Smooth muscle cell (in vitro differentiated cells): ENCODE measurements around the gene TRIM3. TPM values are rescaled to one million over a fixed set of nuclear protein-coding genes. Genes with fewer than 3 reads are reported as not detected.
A peak's percentile ranks its signal among the peaks of the same experiment; 100 is the strongest.

ENCODE experiments used
- DNase-seq: peaks from one replicate; lab custom pipeline; 2025; ENCODE audit not compliant: unreplicated experiment; lab: John Stamatoyannopoulos, UW
- H2AFZ ChIP-seq: fragments of 200-600 bp; sonication (generic); 2 replicates; pipeline ENCODE4 v1.6.0; 2016; ENCODE audit warnings: antibody characterized with exemption, low read depth, mild to moderate bottlenecking
- H3F3A ChIP-seq: fragments of 200-600 bp; sonication (generic); 2 replicates; pipeline ENCODE4 v1.6.0; 2017; ENCODE audit warnings: antibody characterized with exemption, low read depth
- H3K27ac ChIP-seq: fragments of 200-600 bp; sonication (generic); 2 replicates; pipeline ENCODE4 v1.5.1; 2016; ENCODE audit warnings: low read depth, mild to moderate bottlenecking
- H3K27me3 ChIP-seq: fragments of 200-600 bp; sonication (generic); 2 replicates; pipeline ENCODE4 v1.6.1; 2016; ENCODE audit warnings: low read depth, mild to moderate bottlenecking
- H3K36me3 ChIP-seq: fragments of 200-600 bp; sonication (generic); 2 replicates; pipeline ENCODE4 v1.5.1; 2016; ENCODE audit warnings: low read depth
- H3K4me1 ChIP-seq: fragments of 200-600 bp; sonication (generic); 2 replicates; pipeline ENCODE4 v1.5.1; 2016; ENCODE audit warnings: low read depth
- H3K4me2 ChIP-seq: fragments of 200-600 bp; sonication (generic); 2 replicates; pipeline ENCODE4 v1.6.0; 2016; ENCODE audit warnings: mild to moderate bottlenecking
- H3K4me3 ChIP-seq: fragments of 200-600 bp; sonication (generic); 2 replicates; pipeline ENCODE4 v1.5.1; 2016; ENCODE audit warnings: mild to moderate bottlenecking
- H3K79me2 ChIP-seq: fragments of 200-600 bp; sonication (generic); 2 replicates; pipeline ENCODE4 v1.6.0; 2016; ENCODE audit warnings: low read depth, mild to moderate bottlenecking
- H3K9ac ChIP-seq: fragments of 200-600 bp; sonication (generic); 2 replicates; pipeline ENCODE4 v1.6.0; 2016; ENCODE audit warnings: low read depth
- H3K9me3 ChIP-seq: fragments of 200-600 bp; sonication (generic); replicated peaks from 2 replicates; pipeline ENCODE4 v1.5.1; 2016; ENCODE audit warnings: low read depth
- H4K20me1 ChIP-seq: fragments of 200-600 bp; sonication (generic); 2 replicates; pipeline ENCODE4 v1.6.0; 2016; ENCODE audit warnings: low read depth
- CTCF ChIP-seq: fragments of 200-600 bp; sonication (generic); IDR thresholded peaks from 2 replicates; pipeline ENCODE4 v1.5.1; 2017; ENCODE audit warnings: borderline replicate concordance, mild to moderate bottlenecking, antibody characterized with exemption; ENCODE audit not compliant: insufficient read depth, poor library complexity, severe bottlenecking
- WGBS: methylation state at CpG from one replicate; pipeline ENCODE4 v1.1.7; 2016; ENCODE audit warnings: low lambda C conversion rate; 5-methylcytosine and 5-hydroxymethylcytosine counted together
- polyA plus RNA-seq: library from polyadenylated mRNA; unstranded; fragments of >200 nt; fragmentation: Nextera tagmentation; extraction: Ambion mirVana; gene quantifications from 2 replicates; pipeline ENCODE4 v1.2.1, GENCODE V29; 2016
- total RNA-seq: library from RNA; depleted of rRNA; stranded (reverse); fragments of >200 nt; gene quantifications from 2 replicates; pipeline ENCODE4 v1.2.3, GENCODE V29; 2014

TRIM3 gene
- total and polyA plus RNA-seq, 2 experiments from 2014 or later: 14.0 to 25.5 TPM

DNA sequence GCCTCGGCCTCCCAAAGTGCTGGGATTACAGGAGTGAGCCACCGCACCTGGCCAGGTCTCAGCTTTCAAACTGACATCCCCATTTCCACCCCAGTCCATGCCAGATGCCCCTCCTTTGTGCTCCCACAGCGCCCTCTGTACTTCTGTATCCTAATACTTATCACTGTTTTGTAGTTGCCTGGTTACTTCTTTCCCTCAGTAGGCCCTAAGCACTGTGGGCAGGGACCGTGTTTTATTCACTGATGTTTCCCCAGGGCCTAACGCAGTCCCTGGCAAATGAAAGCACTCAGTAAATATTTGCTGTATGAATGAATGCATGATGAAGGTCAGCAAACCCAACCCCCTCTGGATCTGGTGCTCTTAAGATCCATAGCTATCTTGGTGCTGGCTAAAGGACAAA, 2.2 kb upstream of the TRIM3 start:
- H3K9ac ChIP-seq: no peak overlapping the region
- DNase-seq: no peak
- no peak overlapping the region for H3K4me2 ChIP-seq
- peaks cover 29% of the 10 kb centered on the region for H3F3A ChIP-seq
- 87% methylated on average over 5 of the region's 5 CpGs for WGBS
- TF ChIP-seq CTCF: no peak
- H3K4me3 ChIP-seq: no peak overlapping the region
- peaks cover 40% of the 10 kb centered on the region for H3K79me2 ChIP-seq
- H3K27me3 ChIP-seq: no peaks in the 10 kb centered on the region
- no peaks in the 10 kb centered on the region for H3K9me3 ChIP-seq
- H2AFZ ChIP-seq: no peak overlapping the region
- no peaks in the 10 kb centered on the region for H3K36me3 ChIP-seq
- H3K27ac ChIP-seq: peak overlapping the region; percentile 95
- no peaks in the 10 kb centered on the region for H4K20me1 ChIP-seq
- H3K4me1 ChIP-seq: peaks cover 20% of the 10 kb centered on the region

- Histone ChIP-seq H3K4me1 (peaks cover 14% of the 10 kb centered on the region), H3K27me3 (no peaks in the 10 kb centered on the region), H3F3A (peaks cover 28% of the 10 kb centered on the region), H3K27ac (peak overlapping the region; percentile 95), H4K20me1 (no peaks in the 10 kb centered on the region), H3K79me2 (peaks cover 33% of the 10 kb centered on the region), H3K9ac (peak overlapping the region; percentile 80), H2AFZ (no peak overlapping the region), H3K4me2 (peak overlapping the region; percentile 94), H3K36me3 (no peaks in the 10 kb centered on the region), H3K4me3 (peak overlapping the region; percentile 94), H3K9me3 (no peaks in the 10 kb centered on the region)
- no peak for DNase-seq
- 78% methylated on average over 3 of the region's 3 CpGs for WGBS
- no peak for TF ChIP-seq CTCF
These were observed 1.2 kb upstream of the TRIM3 start for GRCh38 chr11:6474806-6475500.

DNA sequence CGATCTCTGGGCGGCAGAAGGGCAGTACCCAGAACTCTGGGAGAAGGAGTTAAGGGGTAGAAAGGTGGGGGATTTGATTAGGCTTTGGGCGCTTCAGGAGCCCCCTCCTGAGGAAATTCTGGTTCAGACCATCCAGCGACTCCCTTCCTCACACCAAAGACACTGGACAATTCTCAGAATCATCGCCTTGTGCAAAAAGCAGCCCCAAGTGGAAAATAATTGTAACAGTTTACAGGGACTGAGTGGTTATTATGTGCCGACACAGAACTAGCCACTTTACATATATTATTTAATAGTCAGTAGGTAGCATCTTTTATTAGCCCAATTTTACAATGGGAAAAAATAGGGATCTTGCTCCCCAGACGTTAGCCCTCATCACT, 662 bp upstream of the TRIM3 start:
- Histone ChIP-seq H3K79me2 (peaks cover 27% of the 10 kb centered on the region), H2AFZ (peak overlapping the region; percentile 56), H3K4me2 (peak overlapping the region; percentile 94), H3K27ac (peak overlapping the region; percentile 95), H3K4me3 (peak overlapping the region; percentile 94), H3F3A (peaks cover 24% of the 10 kb centered on the region), H3K36me3 (no peaks in the 10 kb centered on the region), H3K4me1 (peaks cover 12% of the 10 kb centered on the region), H3K27me3 (no peaks in the 10 kb centered on the region), H3K9me3 (no peaks in the 10 kb centered on the region), H4K20me1 (no peaks in the 10 kb centered on the region), H3K9ac (peak overlapping the region; percentile 80)
- no peak for DNase-seq
- WGBS: 34% methylated on average over 7 of the region's 7 CpGs
- no peak for TF ChIP-seq CTCF

GRCh38 chr11:6472934-6473333, 807 bp downstream of the TRIM3 start:
- Histone ChIP-seq H3K27ac (no peak overlapping the region), H3K27me3 (no peaks in the 10 kb centered on the region), H3K9me3 (no peaks in the 10 kb centered on the region), H3K9ac (no peak overlapping the region), H3K4me1 (peaks cover 12% of the 10 kb centered on the region), H4K20me1 (no peaks in the 10 kb centered on the region), H3K4me2 (peak overlapping the region; percentile 94), H3F3A (peaks cover 16% of the 10 kb centered on the region), H3K4me3 (peak overlapping the region; percentile 94), H3K36me3 (no peaks in the 10 kb centered on the region), H3K79me2 (peaks cover 31% of the 10 kb centered on the region), H2AFZ (no peak overlapping the region)
- no peak for TF ChIP-seq CTCF
- 42% methylated on average over 1 of the region's 1 CpG for WGBS
- no peak for DNase-seq
